ENCODE results near the gene CAST. TPM values are rescaled to one million over a fixed set of nuclear protein-coding genes. Genes with fewer than 3 reads are reported as not detected.
A peak's percentile ranks its signal among the peaks of the same experiment; 100 is the strongest.

CAST gene
- total RNA-seq, 2 donors from 2014 or later, result 33.5 to 36.2 TPM

- H3K27me3 ChIP-seq (ENCODE audit: control insufficient read depth, insufficient read depth, low read length, poor library complexity, severe bottlenecking), result no peaks in the 10 kb centered on the region
- Mint-ChIP-seq H3K9me3 (no peaks in the 10 kb centered on the region), H3K36me3 (ENCODE audit: low read depth) (peaks cover 8% of the 10 kb centered on the region), H3K4me1 (peaks cover 10% of the 10 kb centered on the region), H3K27me3 (ENCODE audit: insufficient read depth) (no peaks in the 10 kb centered on the region), H3K4me3 (no peak overlapping the region), H3K27ac (no peak overlapping the region)
- H3K4me1 ChIP-seq (ENCODE audit: control insufficient read depth, insufficient read depth, low read length), result peaks cover 5% of the 10 kb centered on the region
- no peaks in the 10 kb centered on the region for H3K9me3 ChIP-seq (ENCODE audit: control insufficient read depth, low read length)
- H3K4me3 ChIP-seq (ENCODE audit: low read length), result no peak overlapping the region
- no peaks in the 10 kb centered on the region for H3K36me3 ChIP-seq (ENCODE audit: control insufficient read depth, insufficient read depth, low read length)
- WGBS, 2 experiments (ENCODE audit: insufficient coverage in 1 of 2, insufficient read length in 1 of 2), result 87 to 88% methylated on average over 3 of the region's 4 CpGs
- TF ChIP-seq CTCF (conservative IDR thresholded peaks at IDR 0.05), result no peak
- no peak for DNase-seq
- H3K27ac ChIP-seq (ENCODE audit: low read depth, low read length), result no peak overlapping the region
- no peak overlapping the region for H3K9ac ChIP-seq (ENCODE audit: extremely low read depth, low read length, poor library complexity, severe bottlenecking)
These were observed 99.4 kb downstream of the CAST start for GRCh38 chr5:96761618-96762017.

GRCh38 chr5:96763026-96763425 is 100.8 kb downstream of the CAST start:
- Mint-ChIP-seq H3K4me3 (no peak overlapping the region), H3K36me3 (ENCODE audit: low read depth) (peaks cover 7% of the 10 kb centered on the region), H3K27me3 (ENCODE audit: insufficient read depth) (no peaks in the 10 kb centered on the region), H3K27ac (no peak overlapping the region), H3K9me3 (no peaks in the 10 kb centered on the region), H3K4me1 (peaks cover 11% of the 10 kb centered on the region)
- H3K27me3 ChIP-seq (ENCODE audit: control insufficient read depth, insufficient read depth, low read length, poor library complexity, severe bottlenecking), result no peaks in the 10 kb centered on the region
- DNase-seq, result no peak
- WGBS, 2 experiments (ENCODE audit: insufficient coverage in 1 of 2, insufficient read length in 1 of 2), result 86 to 93% methylated on average over 5 of the region's 5 CpGs
- H3K9ac ChIP-seq (ENCODE audit: extremely low read depth, low read length, poor library complexity, severe bottlenecking), result no peak overlapping the region
- no peak for TF ChIP-seq CTCF (conservative IDR thresholded peaks at IDR 0.05)
- H3K9me3 ChIP-seq (ENCODE audit: control insufficient read depth, low read length), result no peaks in the 10 kb centered on the region
- H3K4me3 ChIP-seq (ENCODE audit: low read length), result no peak overlapping the region
- no peaks in the 10 kb centered on the region for H3K36me3 ChIP-seq (ENCODE audit: control insufficient read depth, insufficient read depth, low read length)
- no peak overlapping the region for H3K27ac ChIP-seq (ENCODE audit: low read depth, low read length)
- H3K4me1 ChIP-seq (ENCODE audit: control insufficient read depth, insufficient read depth, low read length), result peaks cover 5% of the 10 kb centered on the region

DNA sequence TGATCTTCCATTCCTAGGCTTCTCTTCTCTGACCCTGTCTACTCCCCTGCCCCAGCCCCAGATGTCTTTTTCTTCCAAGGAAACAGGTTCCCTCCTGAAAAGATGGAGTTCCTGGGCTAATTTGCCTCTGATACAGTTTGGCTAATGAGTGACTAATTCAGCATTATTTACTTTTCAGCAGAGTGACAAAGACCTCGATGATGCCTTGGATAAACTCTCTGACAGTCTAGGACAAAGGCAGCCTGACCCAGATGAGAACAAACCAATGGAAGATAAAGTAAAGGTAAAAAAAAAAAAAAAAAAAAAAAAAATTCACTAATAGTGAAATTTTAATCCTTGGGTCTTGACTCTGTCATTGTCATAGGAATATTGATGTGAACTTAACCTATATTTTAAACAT is 102.9 kb downstream of the CAST start:
- Histone ChIP-seq H3K27me3 (ENCODE audit: control insufficient read depth, insufficient read depth, low read length, poor library complexity, severe bottlenecking) (no peaks in the 10 kb centered on the region), H3K36me3 (ENCODE audit: control insufficient read depth, insufficient read depth, low read length) (peaks cover 8% of the 10 kb centered on the region), H3K9me3 (ENCODE audit: control insufficient read depth, low read length) (no peaks in the 10 kb centered on the region), H3K27ac (ENCODE audit: low read depth, low read length) (no peak overlapping the region), H3K4me3 (ENCODE audit: low read length) (no peak overlapping the region), H3K4me1 (ENCODE audit: control insufficient read depth, insufficient read depth, low read length) (peaks cover 5% of the 10 kb centered on the region), H3K9ac (ENCODE audit: extremely low read depth, low read length, poor library complexity, severe bottlenecking) (no peak overlapping the region)
- H3K9me3 Mint-ChIP-seq, result no peaks in the 10 kb centered on the region
- no peak overlapping the region for H3K4me3 Mint-ChIP-seq
- WGBS, 2 experiments (ENCODE audit: insufficient coverage in 1 of 2, insufficient read length in 1 of 2), result 67% methylated on average over 1 of the region's 1 CpG; no CpG with 5 or more reads in 1 of the 2 experiments
- H3K27me3 Mint-ChIP-seq (ENCODE audit: insufficient read depth), result no peaks in the 10 kb centered on the region
- peaks cover 22% of the 10 kb centered on the region for H3K4me1 Mint-ChIP-seq
- H3K27ac Mint-ChIP-seq, result peak overlapping the region; percentile 27
- no peak for TF ChIP-seq CTCF (conservative IDR thresholded peaks at IDR 0.05)
- H3K36me3 Mint-ChIP-seq (ENCODE audit: low read depth), result peaks cover 10% of the 10 kb centered on the region
- no peak for DNase-seq
